IMR-90 (cell line): Measurements from ENCODE around the gene INA. TPM values are rescaled to one million over a fixed set of nuclear protein-coding genes. Genes with fewer than 3 reads are reported as not detected.

Source experiments
- ATAC-seq: fragments of 200-7000 bp; cut with Tn5 transposase; 2 replicates; pipeline ENCODE4 v1.9.1; 2020; ENCODE audit warnings: low read depth, mild to moderate bottlenecking, moderate library complexity
- BruUV-seq: library from RNA; stranded (reverse); fragments of 400-500 nt; replicated peaks from 2 replicates; lab custom pipeline; 2021; lab: Mats Ljungman, UMichigan
- CTCF ChIA-PET: fragments of 300-600 bp; formaldehyde crosslinking; extraction: SDS; loops from one replicate; lab custom pipeline; 2021; ENCODE audit warnings: antibody characterized with exemption; lab: Yijun Ruan, JAX
- POLR2A ChIA-PET: fragments of 300-600 bp; sonication (Branson Sonifier 250); formaldehyde crosslinking; loops from one replicate; lab custom pipeline; 2022; ENCODE audit warnings: antibody characterized with exemption; ENCODE audit not compliant: unreplicated experiment; lab: Charles Lee
- DNase-seq: peaks from one replicate; pipeline ENCODE4 v3.0.0; 2013
- H2AFZ ChIP-seq: replicated peaks from 2 replicates; pipeline ENCODE3; 2013; ENCODE audit warnings: low read length, mild to moderate bottlenecking; ENCODE audit not compliant: poor library complexity
- H2AK5ac ChIP-seq: 2 replicates; pipeline ENCODE4 v1.6.1; 2013; ENCODE audit warnings: low read depth, low read length, inconsistent platforms
- H2AK9ac ChIP-seq: replicated peaks from 2 replicates; pipeline ENCODE3; 2013; ENCODE audit warnings: mild to moderate bottlenecking, low read depth, low read length, moderate library complexity; ENCODE audit not compliant: poor library complexity
- H2BK120ac ChIP-seq: 2 replicates; pipeline ENCODE4 v1.6.1; 2013; ENCODE audit warnings: low read depth, low read length, inconsistent platforms
- H2BK15ac ChIP-seq: 3 replicates; pipeline ENCODE4 v1.6.1; 2013; ENCODE audit warnings: low read depth, low read length, inconsistent platforms
- H2BK20ac ChIP-seq: 2 replicates; pipeline ENCODE4 v1.6.1; 2013; ENCODE audit warnings: low read depth, mild to moderate bottlenecking, inconsistent platforms, low read length, moderate library complexity
- H2BK5ac ChIP-seq: 2 replicates; pipeline ENCODE4 v1.6.1; 2013; ENCODE audit warnings: mild to moderate bottlenecking, low read depth, low read length, inconsistent platforms; ENCODE audit not compliant: poor library complexity, severe bottlenecking
- H3K14ac ChIP-seq: replicated peaks from 2 replicates; pipeline ENCODE4 v1.6.1; 2013; ENCODE audit warnings: low read depth, low read length, inconsistent platforms
- H3K18ac ChIP-seq: 2 replicates; pipeline ENCODE4 v1.6.1; 2013; ENCODE audit warnings: low read depth, low read length, control low read depth
- H3K23ac ChIP-seq: 2 replicates; pipeline ENCODE4 v1.6.1; 2013; ENCODE audit warnings: low read depth, low read length, inconsistent platforms
- H3K27ac ChIP-seq: 2 replicates; pipeline ENCODE4 v1.5.1; 2013; ENCODE audit warnings: mild to moderate bottlenecking, control low read depth, low read length; ENCODE audit not compliant: insufficient read depth
- H3K27me3 ChIP-seq: 2 replicates; pipeline ENCODE4 v1.6.1; 2013; ENCODE audit warnings: low read length; ENCODE audit not compliant: control insufficient read depth, insufficient read depth
- H3K36me3 ChIP-seq: 2 replicates; pipeline ENCODE4 v1.6.1; 2013; ENCODE audit warnings: low read length, mixed read lengths; ENCODE audit not compliant: control insufficient read depth, insufficient read depth
- H3K4ac ChIP-seq: 2 replicates; pipeline ENCODE4 v1.6.1; 2013; ENCODE audit warnings: low read depth, low read length, inconsistent platforms
- H3K4me1 ChIP-seq: 2 replicates; pipeline ENCODE4 v1.6.1; 2013; ENCODE audit warnings: low read length, mixed read lengths; ENCODE audit not compliant: control insufficient read depth, insufficient read depth
- H3K4me2 ChIP-seq: 2 replicates; pipeline ENCODE4 v1.6.1; 2013; ENCODE audit warnings: low read depth, mild to moderate bottlenecking, control low read depth, low read length, moderate library complexity
- H3K4me3 ChIP-seq: 2 replicates; pipeline ENCODE4 v1.5.1; 2013; ENCODE audit warnings: low read depth, mild to moderate bottlenecking, control low read depth, low read length, moderate library complexity; ENCODE audit not compliant: insufficient read depth
- H3K56ac ChIP-seq: 2 replicates; pipeline ENCODE4 v1.6.1; 2013; ENCODE audit warnings: low read length, inconsistent platforms; ENCODE audit not compliant: insufficient read depth; ENCODE audit errors: extremely low read depth
- H3K79me1 ChIP-seq, 2 experiments: 2 replicates each; pipeline ENCODE4 v1.6.1; 2013; ENCODE audit warnings: low read length in 2 of 2, inconsistent platforms in 1 of 2, low read depth in 1 of 2
- H3K9ac ChIP-seq: 2 replicates; pipeline ENCODE4 v1.6.1; 2013; ENCODE audit warnings: low read depth, low read length, control low read depth
- H3K9me1 ChIP-seq: 2 replicates; pipeline ENCODE4 v1.6.1; 2013; ENCODE audit warnings: low read length, inconsistent platforms; ENCODE audit not compliant: insufficient read depth
- H3K9me3 ChIP-seq: 2 replicates; pipeline ENCODE4 v1.6.1; 2013; ENCODE audit warnings: low read length; ENCODE audit not compliant: control insufficient read depth, insufficient read depth
- H4K20me1 ChIP-seq: 2 replicates; pipeline ENCODE4 v1.6.1; 2013; ENCODE audit warnings: low read length, inconsistent platforms; ENCODE audit not compliant: insufficient read depth
- H4K5ac ChIP-seq: 2 replicates; pipeline ENCODE4 v1.6.1; 2013; ENCODE audit warnings: mild to moderate bottlenecking, low read depth, low read length, control low read depth
- H4K8ac ChIP-seq, 2 experiments: 2 replicates each; pipeline ENCODE4 v1.6.1; 2013; ENCODE audit warnings: low read depth in 2 of 2, low read length in 2 of 2, control low read depth in 1 of 2, inconsistent platforms in 1 of 2
- H4K91ac ChIP-seq: 2 replicates; pipeline ENCODE4 v1.6.1; 2013; ENCODE audit warnings: low read depth, low read length, inconsistent platforms; ENCODE audit not compliant: insufficient read depth
- BHLHE40 ChIP-seq: fragments of 150-350 bp; IDR thresholded peaks from 2 replicates; pipeline ENCODE4 v1.6.1; 2016; ENCODE audit warnings: mild to moderate bottlenecking, low read depth, low read length
- CEBPB ChIP-seq: IDR thresholded peaks from 2 replicates; pipeline ENCODE4 v1.6.1; 2012; ENCODE audit warnings: low read depth, low read length, improper control_type of control experiment
- CHD1 ChIP-seq: IDR thresholded peaks from 2 replicates; pipeline ENCODE4 v1.6.1; 2012; ENCODE audit warnings: low read depth, low read length, improper control_type of control experiment
- CTCF ChIP-seq: conservative IDR thresholded peaks from 2 replicates; pipeline ENCODE4 v1.5.1; 2012; ENCODE audit warnings: mild to moderate bottlenecking, low read depth, low read length, improper control_type of control experiment
- ELK1 ChIP-seq: fragments of 150-350 bp; IDR thresholded peaks from 2 replicates; pipeline ENCODE4 v1.6.1; 2016; ENCODE audit warnings: low read depth, mild to moderate bottlenecking, low read length, moderate library complexity, borderline replicate concordance
- FOS ChIP-seq: fragments of 150-350 bp; IDR thresholded peaks from 2 replicates; pipeline ENCODE4 v1.6.1; 2016; ENCODE audit warnings: low read depth, low read length
- MAFK ChIP-seq: IDR thresholded peaks from 2 replicates; pipeline ENCODE4 v1.6.1; 2012; ENCODE audit warnings: low read depth, low read length, improper control_type of control experiment
- MAZ ChIP-seq: IDR thresholded peaks from 2 replicates; pipeline ENCODE4 v1.6.1; 2012; ENCODE audit warnings: low read depth, mild to moderate bottlenecking, low read length, improper control_type of control experiment, moderate library complexity, borderline replicate concordance
- MXI1 ChIP-seq: IDR thresholded peaks from 2 replicates; pipeline ENCODE4 v1.6.1; 2012; ENCODE audit warnings: low read depth, mild to moderate bottlenecking, low read length, moderate library complexity, borderline replicate concordance
- NFE2L2 ChIP-seq: fragments of 150-350 bp; IDR thresholded peaks from 2 replicates; pipeline ENCODE4 v1.6.1; 2016; ENCODE audit warnings: low read depth, mild to moderate bottlenecking, low read length
- POLR2A ChIP-seq: IDR thresholded peaks from 2 replicates; pipeline ENCODE4 v1.6.1; 2012; ENCODE audit warnings: mild to moderate bottlenecking, low read depth, low read length
- RAD21 ChIP-seq: IDR thresholded peaks from 2 replicates; pipeline ENCODE4 v1.6.1; 2012; ENCODE audit warnings: low read length, improper control_type of control experiment
- RCOR1 ChIP-seq: IDR thresholded peaks from 2 replicates; pipeline ENCODE4 v1.6.1; 2012; ENCODE audit warnings: mild to moderate bottlenecking, low read length, improper control_type of control experiment; ENCODE audit not compliant: insufficient replicate concordance
- RFX5 ChIP-seq: IDR thresholded peaks from 2 replicates; pipeline ENCODE4 v1.8.0; 2012; ENCODE audit warnings: low read depth, mild to moderate bottlenecking, low read length, moderate library complexity
- SMC3 ChIP-seq: fragments of 150-350 bp; IDR thresholded peaks from 2 replicates; pipeline ENCODE4 v1.6.1; 2016; ENCODE audit warnings: low read depth, mild to moderate bottlenecking, antibody characterized with exemption, low read length, moderate library complexity
- USF2 ChIP-seq: fragments of 150-350 bp; IDR thresholded peaks from 2 replicates; pipeline ENCODE4 v1.6.1; 2017; ENCODE audit warnings: mild to moderate bottlenecking, antibody characterized with exemption, low read length, low read depth
- WGBS, 2 experiments: methylation state at CpG; one replicate each; pipeline versions ENCODE4 v1.1.5 to v1.1.7; 2013; ENCODE audit warnings: missing lambda C conversion rate in 2 of 2; ENCODE audit not compliant: insufficient read length in 1 of 2; ENCODE audit errors: extremely low coverage in 2 of 2; 5-methylcytosine and 5-hydroxymethylcytosine counted together
- dilution Hi-C: fragments of 300-500 bp; cut with HindIII; formaldehyde crosslinking; loops from one replicate; pipeline ENCODE4 v1.14.3; 2018; ENCODE audit warnings: low sequenced_read_pairs; ENCODE audit not compliant: unreplicated experiment
- in situ Hi-C: fragments of 300-500 bp; cut with MboI; formaldehyde crosslinking; loops from 3 replicates; pipeline ENCODE4 v1.14.3; 2019; ENCODE audit warnings: low sequenced_read_pairs, inconsistent platforms, mixed read lengths
- intact Hi-C: fragments of 100-400 bp; cut with micrococcal nuclease; formaldehyde crosslinking; loops from 2 replicates; pipeline ENCODE4 v1.10.0; 2022
- polyA plus RNA-seq, 3 experiments: library from polyadenylated mRNA; depleted of rRNA; stranded (reverse); fragments of >200 nt; gene quantifications; 2 replicates each; pipeline ENCODE4 v1.2.3, GENCODE V29; 2012; ENCODE audit warnings: low replicate concordance in 1 of 3
- total RNA-seq: library from RNA; depleted of rRNA; stranded (reverse); fragments of >200 nt; gene quantifications from 2 replicates; pipeline ENCODE4 v1.2.3, GENCODE V29; 2012

Gene INA
- total and polyA plus RNA-seq, 2 of the 4 experiments (the other 2 are of a cell fraction): 4.5 to 7.5 TPM

- H3K27ac ChIP-seq: no peak overlapping the region
- H3K79me1 ChIP-seq: no peaks in the 10 kb centered on the region
- H3K36me3 ChIP-seq: no peaks in the 10 kb centered on the region
- H3K4me2 ChIP-seq: no peak overlapping the region
- ChIA-PET CTCF (no interaction called here), POLR2A (no interaction called here)
- no peak overlapping the region for H2BK5ac ChIP-seq
- H2AK9ac ChIP-seq: no peak overlapping the region
- H3K4me3 ChIP-seq: no peak overlapping the region
- no peak overlapping the region for H3K9ac ChIP-seq
- H3K56ac ChIP-seq: no peak overlapping the region
- no TSS peak for BruUV-seq
- H3K23ac ChIP-seq: no peak overlapping the region
- WGBS, 2 experiments: 71% methylated on average over 1 of the region's 5 CpGs; no CpG with 5 or more reads in 1 of the 2 experiments
- H3K9me1 ChIP-seq: no peaks in the 10 kb centered on the region
- H4K20me1 ChIP-seq: no peaks in the 10 kb centered on the region
- H4K5ac ChIP-seq: no peak overlapping the region
- no peak overlapping the region for H3K18ac ChIP-seq
- no peak overlapping the region for H2BK15ac ChIP-seq
- intact Hi-C loops: no loop called here
- H4K91ac ChIP-seq: no peak overlapping the region
- peaks cover 2% of the 10 kb centered on the region; the same call in 1 of the 2 replicates for H3K27me3 ChIP-seq
- no peak overlapping the region for H3K14ac ChIP-seq
- H2BK120ac ChIP-seq: no peak overlapping the region
- dilution Hi-C loops: no loop called here
- DNase-seq (no peak), ATAC-seq (no peak)
- H4K8ac ChIP-seq: no peak overlapping the region
- H3K4ac ChIP-seq: no peak overlapping the region
- no peak overlapping the region for H2AK5ac ChIP-seq
- H2AFZ ChIP-seq: no peak overlapping the region
- TF ChIP-seq MXI1 (no peak), CEBPB (no peak), RAD21 (no peak), SMC3 (no peak), CHD1 (no peak), RCOR1 (no peak), ELK1 (no peak), RFX5 (no peak), BHLHE40 (no peak), FOS (no peak), NFE2L2 (no peak), MAFK (no peak), POLR2A (no peak), USF2 (no peak), CTCF (no peak), MAZ (no peak)
- in situ Hi-C loops: no loop called here
- H3K9me3 ChIP-seq: peaks cover 2% of the 10 kb centered on the region; the same call in 1 of the 2 replicates
- H3K4me1 ChIP-seq: no peaks in the 10 kb centered on the region
- H2BK20ac ChIP-seq: no peak overlapping the region
These were observed 16.9 kb upstream of the INA start for GRCh38 chr10:103259989-103260388.
